ENCODE measurements around the gene DUSP14. TPM values are rescaled to one million over a fixed set of nuclear protein-coding genes. Genes with fewer than 3 reads are reported as not detected.

The DUSP14 gene
- 94.5 and 95.0 TPM in 2 replicates for total RNA-seq

GRCh38 chr17:37489197-37490001 is at the start of gene DUSP14:
Gene DUSP14 (plus strand): TSS chr17:37489891. CDS start chr17:37512273, 22,382 bp downstream.

Other genes starting within 250 kb of the DUSP14 start
- gene C17orf78, start 113.9 kb upstream of the DUSP14 start, total RNA-seq: not detected in 2 replicates
- 49.4 and 54.5 TPM in 2 replicates for gene ACACA, start 83.1 kb upstream of the DUSP14 start, total RNA-seq
- 6.2 and 10.9 TPM in 2 replicates for gene TADA2A, start 83.0 kb upstream of the DUSP14 start, total RNA-seq
- 5.0 and 7.3 TPM in 2 replicates for gene SYNRG, start 119.5 kb downstream of the DUSP14 start, total RNA-seq
- 16.9 and 19.5 TPM in 2 replicates for gene DDX52, start 153.6 kb downstream of the DUSP14 start, total RNA-seq